PFSK-1 (cell line): ENCODE data around the gene DYRK1A.

ENCODE experiments used
- POLR2AphosphoS5 ChIP-seq: IDR thresholded peaks from 2 replicates; pipeline ENCODE4 v1.6.1; 2012; ENCODE audit warnings: low read depth, mild to moderate bottlenecking, control low read depth, low read length, moderate library complexity
- SIN3A ChIP-seq: IDR thresholded peaks from 2 replicates; pipeline ENCODE4 v1.6.1; 2012; ENCODE audit warnings: mild to moderate bottlenecking, low read length, moderate library complexity, borderline replicate concordance; ENCODE audit not compliant: insufficient read depth
- TAF1 ChIP-seq: IDR thresholded peaks from 2 replicates; pipeline ENCODE4 v1.6.1; 2012; ENCODE audit warnings: low read length, control low read depth, borderline replicate concordance; ENCODE audit not compliant: insufficient read depth

- no peak for TF ChIP-seq POLR2AphosphoS5
- no peak for TF ChIP-seq SIN3A
- TF ChIP-seq TAF1: no peak
These were observed 2.8 kb downstream of the DYRK1A start for GRCh38 chr21:37369307-37369854.
